ENCODE data around the gene PRKD1.
"Not testable (repeated sequence)": the region's sequence is repeated elsewhere in the genome, so short reads cannot be mapped to it uniquely, and the experiment has no call there.

Gene PRKD1

GRCh38 chr14:29738950-29739349, 188.7 kb downstream of the PRKD1 start:
- H3K36me3 ChIP-seq, result no peaks in the 10 kb centered on the region
- H3K27me3 ChIP-seq, result no peaks in the 10 kb centered on the region
- no peaks in the 10 kb centered on the region for H3K4me1 ChIP-seq (ENCODE audit: control insufficient read depth in 1 of 2, insufficient read depth in 1 of 2, low read depth in 1 of 2, low read length in 1 of 2)
- no peak overlapping the region for H3K4me3 ChIP-seq (ENCODE audit: low read depth in 1 of 2, low read length in 1 of 2)
- no peak overlapping the region for H3K27ac ChIP-seq
- no peaks in the 10 kb centered on the region for H3K9me3 ChIP-seq
- TF ChIP-seq, protein P1, sequence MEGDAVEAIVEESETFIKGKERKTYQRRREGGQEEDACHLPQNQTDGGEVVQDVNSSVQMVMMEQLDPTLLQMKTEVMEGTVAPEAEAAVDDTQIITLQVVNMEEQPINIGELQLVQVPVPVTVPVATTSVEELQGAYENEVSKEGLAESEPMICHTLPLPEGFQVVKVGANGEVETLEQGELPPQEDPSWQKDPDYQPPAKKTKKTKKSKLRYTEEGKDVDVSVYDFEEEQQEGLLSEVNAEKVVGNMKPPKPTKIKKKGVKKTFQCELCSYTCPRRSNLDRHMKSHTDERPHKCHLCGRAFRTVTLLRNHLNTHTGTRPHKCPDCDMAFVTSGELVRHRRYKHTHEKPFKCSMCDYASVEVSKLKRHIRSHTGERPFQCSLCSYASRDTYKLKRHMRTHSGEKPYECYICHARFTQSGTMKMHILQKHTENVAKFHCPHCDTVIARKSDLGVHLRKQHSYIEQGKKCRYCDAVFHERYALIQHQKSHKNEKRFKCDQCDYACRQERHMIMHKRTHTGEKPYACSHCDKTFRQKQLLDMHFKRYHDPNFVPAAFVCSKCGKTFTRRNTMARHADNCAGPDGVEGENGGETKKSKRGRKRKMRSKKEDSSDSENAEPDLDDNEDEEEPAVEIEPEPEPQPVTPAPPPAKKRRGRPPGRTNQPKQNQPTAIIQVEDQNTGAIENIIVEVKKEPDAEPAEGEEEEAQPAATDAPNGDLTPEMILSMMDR (IDR thresholded peaks at IDR 0.05), result no peak

GRCh38 chr14:29738056-29738455, 189.6 kb downstream of the PRKD1 start:
- Histone ChIP-seq H3K27me3 (no peaks in the 10 kb centered on the region), H3K4me1 (ENCODE audit: control insufficient read depth in 1 of 2, insufficient read depth in 1 of 2, low read depth in 1 of 2, low read length in 1 of 2) (no peaks in the 10 kb centered on the region), H3K4me3 (ENCODE audit: low read depth in 1 of 2, low read length in 1 of 2) (no peak overlapping the region), H3K9me3 (no peaks in the 10 kb centered on the region), H3K27ac (no peak overlapping the region), H3K36me3 (no peaks in the 10 kb centered on the region)
- TF ChIP-seq, protein P1 (IDR thresholded peaks at IDR 0.05), result no peak

- no peaks in the 10 kb centered on the region for H3K4me1 ChIP-seq (ENCODE audit: control insufficient read depth in 1 of 2, insufficient read depth in 1 of 2, low read depth in 1 of 2, low read length in 1 of 2)
- TF ChIP-seq, protein P1 (IDR thresholded peaks at IDR 0.05), result no peak
- no peaks in the 10 kb centered on the region for H3K36me3 ChIP-seq
- H3K27ac ChIP-seq, result no peak overlapping the region
- no peaks in the 10 kb centered on the region for H3K27me3 ChIP-seq
- H3K9me3 ChIP-seq, result no peaks in the 10 kb centered on the region
- no peak overlapping the region for H3K4me3 ChIP-seq (ENCODE audit: low read depth in 1 of 2, low read length in 1 of 2)
Measured at GRCh38 chr14:29735459-29735858, 192.2 kb downstream of the PRKD1 start.

DNA sequence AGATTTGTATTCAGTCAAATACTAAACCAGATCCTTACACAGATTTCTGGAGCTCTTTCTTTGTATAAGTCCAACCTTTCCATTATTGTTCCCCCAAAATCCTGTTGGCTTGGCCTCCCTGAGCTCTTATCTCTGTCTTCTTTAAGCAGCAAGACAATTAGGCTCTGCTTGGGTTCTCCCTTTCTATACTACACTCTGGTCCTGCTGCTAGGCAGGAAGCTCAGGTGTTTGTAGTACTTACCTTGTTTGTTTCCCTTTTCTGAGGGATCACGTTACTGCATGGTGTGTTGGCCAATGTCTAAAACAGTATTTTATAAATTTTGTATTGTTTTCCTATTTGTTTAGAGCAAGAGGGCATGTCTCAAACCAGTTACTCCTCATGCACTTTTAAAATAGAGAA, 192.9 kb downstream of the PRKD1 start:
- H3K4me1 ChIP-seq (ENCODE audit: control insufficient read depth in 1 of 2, insufficient read depth in 1 of 2, low read depth in 1 of 2, low read length in 1 of 2), result no peaks in the 10 kb centered on the region
- H3K4me3 ChIP-seq (ENCODE audit: low read depth in 1 of 2, low read length in 1 of 2), result no peak overlapping the region
- H3K27me3 ChIP-seq, result no peaks in the 10 kb centered on the region
- TF ChIP-seq, protein P1 (IDR thresholded peaks at IDR 0.05), result no peak
- H3K27ac ChIP-seq, result no peak overlapping the region
- H3K9me3 ChIP-seq, result no peaks in the 10 kb centered on the region
- no peaks in the 10 kb centered on the region for H3K36me3 ChIP-seq

DNA sequence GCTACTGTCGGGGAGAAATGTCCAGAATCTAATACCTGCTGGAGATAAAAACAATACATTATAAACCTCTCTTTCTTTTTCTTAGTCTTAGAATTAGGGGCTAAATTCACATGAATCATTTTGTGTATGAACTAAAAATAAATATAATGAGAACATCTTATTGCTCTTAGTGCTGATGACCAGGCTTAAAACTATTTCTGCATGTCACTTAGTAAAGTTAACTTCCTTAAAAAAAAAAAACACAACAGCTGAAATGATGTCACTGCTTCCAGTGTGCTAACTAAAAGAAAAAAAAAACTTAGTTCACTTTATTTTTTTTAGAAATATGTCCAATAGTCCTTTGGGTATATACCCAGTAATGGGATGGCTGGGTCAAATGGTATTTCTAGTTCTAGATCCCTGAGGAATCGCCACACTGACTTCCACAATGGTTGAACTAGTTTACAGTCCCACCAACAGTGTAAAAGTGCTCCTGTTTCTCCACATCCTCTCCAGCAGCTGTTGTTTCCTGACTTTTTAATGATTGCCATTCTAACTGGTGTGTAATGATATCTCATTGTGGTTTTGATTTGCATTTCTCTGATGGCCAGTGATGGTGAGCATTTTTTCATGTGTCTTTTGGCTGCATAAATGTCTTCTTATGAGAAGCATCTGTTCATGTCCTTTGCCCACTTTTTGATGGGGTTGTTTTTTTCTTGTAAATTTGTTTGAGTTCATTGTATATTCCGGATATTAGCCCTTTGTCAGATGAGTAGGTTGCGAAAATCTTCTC, 200.9 kb downstream of the PRKD1 start:
- not testable (repeated sequence) for H3K27ac ChIP-seq; H3K36me3 ChIP-seq; H3K27me3 ChIP-seq; H3K9me3 ChIP-seq; H3K4me3 ChIP-seq (ENCODE audit: low read depth in 1 of 2, low read length in 1 of 2); H3K4me1 ChIP-seq (ENCODE audit: control insufficient read depth in 1 of 2, insufficient read depth in 1 of 2, low read depth in 1 of 2, low read length in 1 of 2)

DNA sequence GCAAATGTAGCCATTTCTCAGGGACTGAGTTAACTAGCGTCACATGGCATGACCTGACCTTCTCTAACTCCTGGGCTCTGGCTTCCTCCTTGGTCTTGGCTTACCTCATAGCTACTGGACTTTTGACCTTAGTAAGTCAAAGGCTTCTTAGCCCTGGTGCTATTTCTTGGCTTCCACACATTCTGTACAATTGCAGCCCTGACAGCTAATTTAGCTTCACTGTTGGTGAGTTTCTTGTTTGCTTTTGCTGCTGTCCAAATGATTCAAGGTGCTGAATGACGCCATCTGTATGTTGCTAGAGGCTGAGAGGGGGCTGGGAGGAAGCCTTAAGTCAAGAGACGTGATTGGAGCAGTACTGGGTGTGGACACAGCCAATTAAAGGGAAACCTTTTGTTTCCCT, 202.7 kb downstream of the PRKD1 start:
- H3K4me1 ChIP-seq (ENCODE audit: control insufficient read depth in 1 of 2, insufficient read depth in 1 of 2, low read depth in 1 of 2, low read length in 1 of 2), result no peaks in the 10 kb centered on the region
- no peak overlapping the region for H3K4me3 ChIP-seq (ENCODE audit: low read depth in 1 of 2, low read length in 1 of 2)
- TF ChIP-seq, protein P1 (IDR thresholded peaks at IDR 0.05), result no peak

More for the DNA sequence above, 202.7 kb downstream of the PRKD1 start:
- Histone ChIP-seq H3K9me3 (no peaks in the 10 kb centered on the region), H3K27ac (no peak overlapping the region), H3K36me3 (no peaks in the 10 kb centered on the region), H3K27me3 (no peaks in the 10 kb centered on the region)
